DND-41 (cell line): ENCODE results near the gene ZNF652.
"Not testable (repeated sequence)": the region's sequence is repeated elsewhere in the genome, so short reads cannot be mapped to it uniquely, and the experiment has no call there.

Experiments used
- ATAC-seq: fragments of 200-7000 bp; cut with Tn5 transposase; 3 replicates; pipeline ENCODE4 v1.9.1; 2021; ENCODE audit warnings: low read depth; ENCODE audit not compliant: insufficient read depth
- DNase-seq: peaks from one replicate; pipeline ENCODE4 v3.0.0-alpha.2; 2020
- H2AFZ ChIP-seq: 2 replicates; pipeline ENCODE4 v1.6.0; 2012; ENCODE audit warnings: low read depth, low read length
- H3K27ac ChIP-seq: 2 replicates; pipeline ENCODE4 v1.5.1; 2012; ENCODE audit warnings: low read length, inconsistent platforms
- H3K27me3 ChIP-seq: fragments of 200-600 bp; sonication (generic); 2 replicates; pipeline ENCODE4 v1.6.0; 2012; ENCODE audit warnings: low read length, mild to moderate bottlenecking, inconsistent platforms; ENCODE audit not compliant: insufficient read depth, poor library complexity
- H3K36me3 ChIP-seq: 2 replicates; pipeline ENCODE4 v1.5.1; 2012; ENCODE audit warnings: low read length, inconsistent platforms; ENCODE audit not compliant: insufficient read depth
- H3K4me1 ChIP-seq: 2 replicates; pipeline ENCODE4 v1.5.1; 2012; ENCODE audit warnings: mild to moderate bottlenecking, low read length; ENCODE audit not compliant: insufficient read depth
- H3K4me2 ChIP-seq: 2 replicates; pipeline ENCODE4 v1.6.0; 2012; ENCODE audit warnings: mild to moderate bottlenecking, moderate library complexity, low read length, inconsistent platforms; ENCODE audit not compliant: insufficient read depth
- H3K4me3 ChIP-seq, 2 experiments: fragments of 200-600 bp in 1 of 2; shearing (Covaris generic) in 1 of 2; 2 replicates each; pipeline ENCODE4 v1.5.1; 2012 to 2016; ENCODE audit warnings: inconsistent platforms in 2 of 2, low read length in 2 of 2, mild to moderate bottlenecking in 2 of 2, low read depth in 1 of 2, moderate library complexity in 1 of 2
- H3K79me2 ChIP-seq: 2 replicates; pipeline ENCODE4 v1.6.0; 2012; ENCODE audit warnings: low read length, inconsistent platforms; ENCODE audit not compliant: insufficient read depth
- H3K9ac ChIP-seq: 2 replicates; pipeline ENCODE4 v1.6.0; 2012; ENCODE audit warnings: low read depth, mild to moderate bottlenecking, inconsistent platforms, low read length, moderate library complexity
- H3K9me3 ChIP-seq: 2 replicates; pipeline ENCODE4 v1.5.1; 2012; ENCODE audit warnings: low read length, moderate library complexity, mild to moderate bottlenecking, inconsistent platforms; ENCODE audit not compliant: insufficient read depth, severe bottlenecking
- H4K20me1 ChIP-seq: 2 replicates; pipeline ENCODE4 v1.6.0; 2012; ENCODE audit warnings: low read length; ENCODE audit not compliant: insufficient read depth
- EZH2 ChIP-seq: IDR thresholded peaks from 3 replicates; pipeline ENCODE4 v1.6.1; 2012; ENCODE audit warnings: borderline replicate concordance, low read depth, mild to moderate bottlenecking, moderate library complexity, low read length, inconsistent platforms; ENCODE audit not compliant: severe bottlenecking
- TF ChIP-seq, protein P1 (sequence below): IDR thresholded peaks from 2 replicates; pipeline ENCODE4 v1.5.1; 2012; ENCODE audit warnings: borderline replicate concordance, low read length, moderate library complexity, mild to moderate bottlenecking; ENCODE audit not compliant: poor library complexity, severe bottlenecking; ENCODE audit errors: extremely low read depth

ZNF652 gene

DNA sequence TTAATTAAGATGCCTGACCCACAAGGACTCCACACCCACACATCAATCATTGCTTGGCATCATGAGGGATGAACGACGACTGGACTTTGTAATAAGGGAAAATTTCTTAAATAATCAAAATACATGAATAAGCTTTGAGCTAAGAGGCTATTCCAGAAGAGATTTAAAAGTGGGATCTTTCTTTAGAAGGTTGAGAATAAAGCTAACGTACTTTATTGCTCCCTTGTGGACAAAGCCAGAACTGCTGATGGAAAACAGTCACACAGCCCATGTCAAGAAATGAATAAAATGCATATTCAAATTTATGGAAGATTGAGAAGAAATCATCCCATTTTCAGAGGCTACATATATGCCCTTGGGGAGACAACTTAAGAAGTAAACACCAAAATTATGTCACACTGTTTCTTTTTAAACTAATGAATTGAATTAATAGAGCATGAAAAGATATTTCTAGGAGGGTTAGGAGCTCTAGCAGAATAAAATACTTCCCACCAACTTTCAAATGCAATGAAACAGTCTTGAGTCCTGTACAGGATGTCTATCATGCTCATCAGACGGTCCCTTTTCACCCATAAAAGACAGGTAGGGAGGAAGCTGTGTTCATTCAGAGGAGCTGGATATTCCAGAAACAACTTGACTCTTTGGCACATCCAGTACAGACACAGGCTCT, 71.2 kb downstream of the ZNF652 start:
- H3K79me2 ChIP-seq, result no peaks in the 10 kb centered on the region
- H3K27me3 ChIP-seq, result no peaks in the 10 kb centered on the region
- no peaks in the 10 kb centered on the region for H4K20me1 ChIP-seq
- H3K4me1 ChIP-seq, result no peaks in the 10 kb centered on the region
- TF ChIP-seq EZH2, result no peak
- TF ChIP-seq, protein P1, sequence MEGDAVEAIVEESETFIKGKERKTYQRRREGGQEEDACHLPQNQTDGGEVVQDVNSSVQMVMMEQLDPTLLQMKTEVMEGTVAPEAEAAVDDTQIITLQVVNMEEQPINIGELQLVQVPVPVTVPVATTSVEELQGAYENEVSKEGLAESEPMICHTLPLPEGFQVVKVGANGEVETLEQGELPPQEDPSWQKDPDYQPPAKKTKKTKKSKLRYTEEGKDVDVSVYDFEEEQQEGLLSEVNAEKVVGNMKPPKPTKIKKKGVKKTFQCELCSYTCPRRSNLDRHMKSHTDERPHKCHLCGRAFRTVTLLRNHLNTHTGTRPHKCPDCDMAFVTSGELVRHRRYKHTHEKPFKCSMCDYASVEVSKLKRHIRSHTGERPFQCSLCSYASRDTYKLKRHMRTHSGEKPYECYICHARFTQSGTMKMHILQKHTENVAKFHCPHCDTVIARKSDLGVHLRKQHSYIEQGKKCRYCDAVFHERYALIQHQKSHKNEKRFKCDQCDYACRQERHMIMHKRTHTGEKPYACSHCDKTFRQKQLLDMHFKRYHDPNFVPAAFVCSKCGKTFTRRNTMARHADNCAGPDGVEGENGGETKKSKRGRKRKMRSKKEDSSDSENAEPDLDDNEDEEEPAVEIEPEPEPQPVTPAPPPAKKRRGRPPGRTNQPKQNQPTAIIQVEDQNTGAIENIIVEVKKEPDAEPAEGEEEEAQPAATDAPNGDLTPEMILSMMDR, result peak; percentile 75
- H3K4me3 ChIP-seq, result no peak overlapping the region
- no peak overlapping the region for H3K27ac ChIP-seq
- H2AFZ ChIP-seq, result no peak overlapping the region
- ATAC-seq, result peak; percentile 45; the same call in 1 of the 3 replicates
- H3K9ac ChIP-seq, result no peak overlapping the region
- peaks cover 4% of the 10 kb centered on the region for H3K36me3 ChIP-seq
- H3K9me3 ChIP-seq, result no peaks in the 10 kb centered on the region
- H3K4me2 ChIP-seq, result no peak overlapping the region
- DNase-seq, result peak; percentile 23

DNA sequence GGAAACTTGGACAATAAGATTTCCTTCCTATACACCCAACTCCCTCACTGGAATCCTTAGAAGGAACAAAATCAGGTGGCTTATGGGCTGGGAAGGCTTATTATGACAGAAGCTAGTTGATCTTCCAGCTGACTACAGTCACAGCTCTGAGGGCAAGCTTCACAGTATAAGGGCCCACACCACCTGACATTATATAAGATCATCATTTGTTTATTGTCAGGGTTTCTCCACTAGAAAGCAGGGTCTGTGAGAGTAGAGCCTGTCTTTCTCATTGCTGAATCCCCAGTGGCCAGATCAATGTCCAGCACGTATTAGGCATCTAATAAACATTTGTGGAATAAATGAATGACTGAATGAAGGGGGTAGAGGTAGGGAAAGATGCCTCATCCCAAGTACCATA, 73.7 kb downstream of the ZNF652 start:
- Histone ChIP-seq H3K27ac (no peak overlapping the region), H3K4me3 (no peak overlapping the region), H3K4me2 (no peak overlapping the region), H3K79me2 (no peaks in the 10 kb centered on the region), H3K4me1 (no peaks in the 10 kb centered on the region), H4K20me1 (no peaks in the 10 kb centered on the region), H3K27me3 (no peaks in the 10 kb centered on the region), H3K36me3 (peaks cover 4% of the 10 kb centered on the region), H2AFZ (no peak overlapping the region), H3K9me3 (no peaks in the 10 kb centered on the region), H3K9ac (no peak overlapping the region)
- DNase-seq (no peak), ATAC-seq (no peak)
- TF ChIP-seq, protein P1, result no peak
- no peak for TF ChIP-seq EZH2

DNA sequence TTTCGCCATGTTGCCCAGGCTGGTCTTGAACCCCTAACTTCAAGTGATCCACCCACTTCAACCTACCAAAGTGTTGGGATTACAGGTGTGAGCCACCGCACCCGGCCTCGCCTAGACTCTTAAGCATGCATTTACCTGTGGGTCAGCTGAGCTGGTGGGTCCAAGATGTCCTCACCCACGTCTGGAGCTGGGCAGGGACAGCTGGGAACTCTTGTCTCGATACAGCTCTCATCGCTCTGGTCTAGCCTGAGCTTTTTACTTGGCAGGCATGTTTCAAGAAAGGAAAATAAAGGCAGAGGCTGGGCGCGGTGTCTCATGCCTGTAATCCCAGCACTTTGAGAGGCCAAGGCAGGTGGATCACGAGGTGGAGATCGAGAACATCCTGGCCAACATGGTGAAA, 74.6 kb downstream of the ZNF652 start:
- ATAC-seq (no peak), DNase-seq (no peak)
- H3K9ac ChIP-seq, result no peak overlapping the region
- peaks cover 4% of the 10 kb centered on the region for H3K36me3 ChIP-seq
- no peaks in the 10 kb centered on the region for H3K27me3 ChIP-seq
- H3K4me1 ChIP-seq, result no peaks in the 10 kb centered on the region
- H3K4me3 ChIP-seq, result no peak overlapping the region
- H3K4me2 ChIP-seq, result no peak overlapping the region
- H3K9me3 ChIP-seq, result no peaks in the 10 kb centered on the region
- H4K20me1 ChIP-seq, result no peaks in the 10 kb centered on the region
- H2AFZ ChIP-seq, result no peak overlapping the region
- no peaks in the 10 kb centered on the region for H3K79me2 ChIP-seq
- TF ChIP-seq EZH2, result no peak
- TF ChIP-seq, protein P1, result no peak
- no peak overlapping the region for H3K27ac ChIP-seq

DNA sequence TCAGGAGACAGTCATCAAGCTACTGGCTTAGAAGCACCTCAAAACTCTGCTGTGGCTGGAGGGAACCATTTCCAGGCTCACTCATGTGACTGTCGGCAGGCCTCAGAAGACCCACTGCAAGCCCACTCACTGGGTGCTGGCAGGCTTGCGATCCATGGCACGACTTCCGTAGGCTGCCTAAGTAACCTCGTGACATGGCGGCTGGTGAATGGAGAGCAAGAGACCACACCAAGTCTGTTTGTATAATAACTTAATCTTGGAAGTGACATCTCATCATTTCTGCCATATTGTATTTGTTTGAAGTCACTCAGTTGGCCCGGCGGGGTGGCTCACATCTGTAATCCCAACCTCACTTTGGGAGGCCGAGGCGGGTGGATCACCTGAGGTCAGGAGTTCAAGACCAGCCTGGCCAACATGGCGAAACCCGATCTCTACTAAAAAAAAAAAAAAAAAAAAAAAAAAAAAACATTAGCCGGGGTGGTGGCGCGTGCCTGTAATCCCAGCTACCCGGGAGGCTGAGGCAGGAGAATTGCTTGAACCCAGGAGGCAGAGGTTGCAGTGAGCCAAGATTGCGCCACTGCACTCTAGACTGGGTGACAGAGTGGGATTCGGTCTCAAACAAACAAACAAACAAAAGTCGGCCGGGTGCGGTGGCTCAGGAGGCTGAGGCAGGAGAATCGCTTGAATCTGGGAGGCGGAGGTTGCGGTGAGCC, 75.6 kb downstream of the ZNF652 start:
- not testable (repeated sequence) for H3K4me1 ChIP-seq, H3K79me2 ChIP-seq, H3K4me3 ChIP-seq, H3K27ac ChIP-seq, H4K20me1 ChIP-seq, H2AFZ ChIP-seq, H3K4me2 ChIP-seq, H3K9me3 ChIP-seq, H3K9ac ChIP-seq, H3K36me3 ChIP-seq, DNase-seq, ATAC-seq, H3K27me3 ChIP-seq
